ENCODE results near the gene TNFSF8.

TNFSF8 gene

DNA sequence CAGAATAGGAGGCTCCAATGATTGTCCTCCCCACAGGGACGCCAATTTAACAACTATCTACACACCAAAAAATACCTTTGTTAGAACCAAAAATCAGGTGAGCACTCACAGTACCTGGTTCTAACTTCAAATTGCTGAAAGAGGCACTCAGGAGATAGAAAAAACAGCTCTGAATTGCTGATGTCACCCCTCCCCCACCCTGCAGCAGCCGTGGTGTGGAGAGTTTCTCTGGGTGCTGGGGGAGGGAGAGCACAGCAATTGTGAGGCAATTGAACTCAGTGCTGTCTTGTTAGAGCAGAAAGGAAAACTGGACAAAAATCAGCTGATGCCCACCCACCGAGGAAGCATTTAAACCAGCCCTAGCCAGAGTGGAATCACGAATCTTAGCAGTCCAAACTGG, 41.8 kb downstream of the TNFSF8 start:
- no peak for DNase-seq (ENCODE audit: extremely low read depth, low read depth)
- TF ChIP-seq, protein P1, sequence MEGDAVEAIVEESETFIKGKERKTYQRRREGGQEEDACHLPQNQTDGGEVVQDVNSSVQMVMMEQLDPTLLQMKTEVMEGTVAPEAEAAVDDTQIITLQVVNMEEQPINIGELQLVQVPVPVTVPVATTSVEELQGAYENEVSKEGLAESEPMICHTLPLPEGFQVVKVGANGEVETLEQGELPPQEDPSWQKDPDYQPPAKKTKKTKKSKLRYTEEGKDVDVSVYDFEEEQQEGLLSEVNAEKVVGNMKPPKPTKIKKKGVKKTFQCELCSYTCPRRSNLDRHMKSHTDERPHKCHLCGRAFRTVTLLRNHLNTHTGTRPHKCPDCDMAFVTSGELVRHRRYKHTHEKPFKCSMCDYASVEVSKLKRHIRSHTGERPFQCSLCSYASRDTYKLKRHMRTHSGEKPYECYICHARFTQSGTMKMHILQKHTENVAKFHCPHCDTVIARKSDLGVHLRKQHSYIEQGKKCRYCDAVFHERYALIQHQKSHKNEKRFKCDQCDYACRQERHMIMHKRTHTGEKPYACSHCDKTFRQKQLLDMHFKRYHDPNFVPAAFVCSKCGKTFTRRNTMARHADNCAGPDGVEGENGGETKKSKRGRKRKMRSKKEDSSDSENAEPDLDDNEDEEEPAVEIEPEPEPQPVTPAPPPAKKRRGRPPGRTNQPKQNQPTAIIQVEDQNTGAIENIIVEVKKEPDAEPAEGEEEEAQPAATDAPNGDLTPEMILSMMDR (IDR thresholded peaks at IDR 0.05; ENCODE audit: low read depth, low read length, missing control alignments) = no peak
- no peak overlapping the region for H3K4me3 ChIP-seq (replicated peaks; ENCODE audit: low read depth, low read length)

- H3K4me3 ChIP-seq (replicated peaks; ENCODE audit: low read depth, low read length) = no peak overlapping the region
- TF ChIP-seq, protein P1 (IDR thresholded peaks at IDR 0.05; ENCODE audit: low read depth, low read length, missing control alignments) = no peak
- no peak for DNase-seq (ENCODE audit: extremely low read depth, low read depth)
These were observed 42.4 kb downstream of the TNFSF8 start for GRCh38 chr9:114887963-114888362.

DNA sequence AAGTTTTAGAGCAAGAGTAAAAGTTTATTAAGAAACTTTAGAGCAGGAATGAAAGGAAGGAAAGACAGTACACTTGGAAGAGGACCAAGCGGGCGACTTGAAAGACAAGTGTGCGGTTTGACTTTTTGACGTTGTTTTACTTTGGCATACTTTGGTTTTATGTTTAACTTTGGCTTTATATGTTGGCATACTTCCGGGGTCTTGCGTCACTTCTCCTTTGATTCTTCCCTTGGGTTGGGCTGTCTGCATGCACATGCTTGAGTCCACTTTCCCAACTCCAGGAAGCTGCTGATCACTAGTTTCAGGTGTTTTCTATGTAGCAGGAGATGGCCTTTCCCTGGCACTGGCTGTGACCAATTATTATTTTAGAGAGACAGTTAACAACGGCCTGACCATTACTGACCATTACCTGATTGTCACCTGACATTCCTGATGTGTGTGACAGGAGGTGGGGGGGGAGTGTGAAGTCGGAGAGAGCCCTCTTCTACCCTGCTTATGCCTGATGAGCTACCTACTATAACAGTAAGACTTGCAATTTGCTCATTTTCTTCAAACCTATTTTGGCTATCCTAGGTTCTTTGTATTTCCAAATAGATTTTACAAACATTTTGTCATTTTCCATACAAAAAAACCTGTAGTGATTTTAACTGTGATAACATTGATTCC, 45.5 kb downstream of the TNFSF8 start:
- TF ChIP-seq, protein P1 (IDR thresholded peaks at IDR 0.05; ENCODE audit: low read depth, low read length, missing control alignments) = no peak

DNA sequence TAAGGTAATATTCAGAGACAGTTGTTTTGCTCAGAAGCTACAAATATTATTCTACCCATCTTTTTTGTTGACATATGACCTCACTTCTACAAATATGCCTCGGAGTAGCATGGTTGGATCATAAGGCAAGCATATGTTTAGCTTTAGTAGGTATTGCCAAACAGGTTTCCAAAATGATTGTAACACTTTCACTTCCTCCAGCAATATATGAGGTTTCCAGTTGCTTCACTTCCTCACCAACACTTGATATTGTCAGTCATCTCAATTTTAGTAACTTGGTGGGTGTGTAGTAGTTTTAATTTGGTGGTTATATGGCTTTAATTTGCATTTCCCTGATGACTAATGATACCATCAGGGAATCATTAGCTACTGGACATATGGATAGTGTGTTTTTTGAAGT, 46.7 kb downstream of the TNFSF8 start:
- DNase-seq (ENCODE audit: extremely low read depth, low read depth) = no peak
- TF ChIP-seq, protein P1 (IDR thresholded peaks at IDR 0.05; ENCODE audit: low read depth, low read length, missing control alignments) = no peak
- H3K4me3 ChIP-seq (replicated peaks; ENCODE audit: low read depth, low read length) = no peak overlapping the region

More for the DNA sequence above, 45.5 kb downstream of the TNFSF8 start:
- no peak overlapping the region for H3K4me3 ChIP-seq (replicated peaks; ENCODE audit: low read depth, low read length)
- no peak for DNase-seq (ENCODE audit: extremely low read depth, low read depth)

DNA sequence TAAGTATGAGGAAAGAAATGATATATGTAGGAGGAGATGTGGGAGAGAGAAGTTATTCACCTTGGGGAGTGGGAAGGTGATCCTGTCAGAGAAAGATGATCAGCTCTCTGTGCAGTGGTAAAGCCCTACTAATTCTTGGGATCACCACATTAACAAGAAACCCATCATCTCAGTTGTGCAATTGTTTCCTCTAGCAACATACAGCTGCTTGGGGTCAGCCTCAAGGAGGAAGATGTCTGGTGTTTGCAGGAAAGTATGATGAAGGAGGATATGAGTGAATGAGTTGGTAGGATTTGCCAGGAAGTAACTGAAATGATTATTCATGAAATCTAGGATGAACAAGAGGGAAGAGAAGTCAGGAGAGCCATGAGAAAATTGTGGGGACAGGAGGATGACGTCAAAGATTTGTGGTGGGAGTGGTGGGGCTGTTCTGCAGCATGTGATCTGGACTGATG, 50.1 kb downstream of the TNFSF8 start:
- TF ChIP-seq, protein P1 (IDR thresholded peaks at IDR 0.05; ENCODE audit: low read depth, low read length, missing control alignments) = no peak
- no peak for DNase-seq (ENCODE audit: extremely low read depth, low read depth)
- no peak overlapping the region for H3K4me3 ChIP-seq (replicated peaks; ENCODE audit: low read depth, low read length)

DNA sequence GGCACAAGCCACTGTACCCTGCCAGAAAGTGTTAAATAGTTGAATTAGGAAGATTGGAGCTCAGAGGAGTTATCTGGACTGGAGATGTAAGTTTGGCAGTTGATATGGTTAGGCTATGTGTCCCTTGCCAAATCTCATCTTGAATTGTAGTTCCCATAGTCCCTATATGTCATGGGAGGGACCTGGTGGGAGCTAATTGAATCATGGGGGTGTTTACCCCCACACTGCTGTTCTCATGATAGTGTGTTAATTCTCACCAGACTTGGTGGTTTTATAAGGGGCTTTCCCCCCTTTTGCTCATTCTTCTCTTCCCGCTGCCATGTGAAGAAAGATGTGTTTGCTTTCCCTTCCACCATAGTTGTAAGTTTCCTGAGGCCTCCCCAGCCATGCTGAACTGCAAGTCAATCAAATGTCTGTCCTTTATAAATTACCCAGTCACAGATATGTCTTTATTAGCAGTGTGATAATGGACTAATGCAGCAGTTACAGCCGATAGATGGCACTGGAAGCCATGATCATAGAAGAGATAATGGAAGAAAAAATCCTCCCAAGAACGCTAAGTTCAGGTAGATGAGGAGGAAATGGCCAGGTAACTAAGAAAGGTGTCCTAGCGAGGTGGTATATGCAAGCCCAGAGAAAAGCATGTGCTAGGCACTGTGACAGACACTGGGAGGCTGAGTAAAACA, 51.4 kb downstream of the TNFSF8 start:
- no peak for DNase-seq (ENCODE audit: extremely low read depth, low read depth)
- H3K4me3 ChIP-seq (replicated peaks; ENCODE audit: low read depth, low read length) = no peak overlapping the region
- TF ChIP-seq, protein P1 (IDR thresholded peaks at IDR 0.05; ENCODE audit: low read depth, low read length, missing control alignments) = no peak
